OCI-LY3 (cell line): ENCODE results near the gene LHFPL4.

Source experiments
- EZH2phosphoT487 ChIP-seq: fragments of 200-600 bp; shearing (Covaris generic); IDR thresholded peaks from 2 replicates; pipeline ENCODE4 v1.6.1; 2018; ENCODE audit warnings: antibody characterized with exemption, mixed run types, low read depth
- TF ChIP-seq, protein P1 (sequence below): fragments of 200-600, 300-600 bp; sonication (generic); IDR thresholded peaks from 2 replicates; pipeline ENCODE4 v1.5.1; 2014; ENCODE audit warnings: antibody characterized with exemption, low read length, low read depth

DNA sequence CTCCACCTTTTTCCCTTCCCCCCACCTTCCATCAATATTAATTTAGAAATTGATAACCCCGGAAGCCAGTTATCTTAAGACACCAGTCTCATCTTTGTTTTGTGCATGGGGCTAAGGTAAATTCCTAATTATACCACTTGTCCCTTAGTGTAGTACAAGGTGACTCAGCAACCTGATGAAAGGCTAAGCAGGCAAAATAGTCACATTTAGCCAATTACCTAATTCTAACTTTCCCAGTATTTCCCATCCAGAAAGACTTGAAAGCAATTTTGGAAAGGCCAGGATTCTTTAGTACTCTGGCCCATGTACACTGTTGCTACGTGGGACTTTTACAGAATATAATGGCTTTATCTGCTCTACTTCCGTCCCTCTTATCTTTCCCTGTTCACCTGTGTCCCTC lies 83.6 kb downstream of the LHFPL4 start:
- TF ChIP-seq, protein P1, sequence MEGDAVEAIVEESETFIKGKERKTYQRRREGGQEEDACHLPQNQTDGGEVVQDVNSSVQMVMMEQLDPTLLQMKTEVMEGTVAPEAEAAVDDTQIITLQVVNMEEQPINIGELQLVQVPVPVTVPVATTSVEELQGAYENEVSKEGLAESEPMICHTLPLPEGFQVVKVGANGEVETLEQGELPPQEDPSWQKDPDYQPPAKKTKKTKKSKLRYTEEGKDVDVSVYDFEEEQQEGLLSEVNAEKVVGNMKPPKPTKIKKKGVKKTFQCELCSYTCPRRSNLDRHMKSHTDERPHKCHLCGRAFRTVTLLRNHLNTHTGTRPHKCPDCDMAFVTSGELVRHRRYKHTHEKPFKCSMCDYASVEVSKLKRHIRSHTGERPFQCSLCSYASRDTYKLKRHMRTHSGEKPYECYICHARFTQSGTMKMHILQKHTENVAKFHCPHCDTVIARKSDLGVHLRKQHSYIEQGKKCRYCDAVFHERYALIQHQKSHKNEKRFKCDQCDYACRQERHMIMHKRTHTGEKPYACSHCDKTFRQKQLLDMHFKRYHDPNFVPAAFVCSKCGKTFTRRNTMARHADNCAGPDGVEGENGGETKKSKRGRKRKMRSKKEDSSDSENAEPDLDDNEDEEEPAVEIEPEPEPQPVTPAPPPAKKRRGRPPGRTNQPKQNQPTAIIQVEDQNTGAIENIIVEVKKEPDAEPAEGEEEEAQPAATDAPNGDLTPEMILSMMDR: no peak
- no peak for TF ChIP-seq EZH2phosphoT487
